Measurements from ENCODE around the gene CRYBG3.

The CRYBG3 gene

GRCh38 chr3:97934980-97935695, 113.3 kb downstream of the CRYBG3 start:
- H3K9me3 ChIP-seq = no peaks in the 10 kb centered on the region
- TF ChIP-seq CTCF (IDR thresholded peaks at IDR 0.05) = no peak
- H3K4me3 ChIP-seq = no peak overlapping the region
- H3K4me1 ChIP-seq = peaks cover 0 to 3% (median 0%) of the 10 kb centered on the region in 4 donors
- no peak for DNase-seq
- no peaks in the 10 kb centered on the region for H3K27me3 ChIP-seq
- intact Hi-C loops (cut with DNase I; ENCODE audit: low total_unique reads) = no loop called here
- peaks cover 31 to 76% (median 37%) of the 10 kb centered on the region in 3 donors for H3K36me3 ChIP-seq
- H3K27ac ChIP-seq = no peak overlapping the region

- peaks cover 0 to 3% (median 0%) of the 10 kb centered on the region in 4 donors for H3K4me1 ChIP-seq
- H3K36me3 ChIP-seq = peaks cover 27 to 71% (median 30%) of the 10 kb centered on the region in 3 donors
- intact Hi-C loops (cut with DNase I; ENCODE audit: low total_unique reads) = no loop called here
- TF ChIP-seq CTCF (IDR thresholded peaks at IDR 0.05) = no peak
- no peak overlapping the region for H3K27ac ChIP-seq
- no peak overlapping the region for H3K4me3 ChIP-seq
- H3K9me3 ChIP-seq = no peaks in the 10 kb centered on the region
- no peaks in the 10 kb centered on the region for H3K27me3 ChIP-seq
- no peak for DNase-seq
Observed at GRCh38 chr3:97935842-97936241, 114.0 kb downstream of the CRYBG3 start.

- DNase-seq = no peak
- H3K36me3 ChIP-seq = peaks cover 27 to 70% (median 34%) of the 10 kb centered on the region in 3 donors
- H3K9me3 ChIP-seq = no peaks in the 10 kb centered on the region
- intact Hi-C loops (cut with DNase I; ENCODE audit: low total_unique reads) = no loop called here
- peaks cover 0 to 3% (median 0%) of the 10 kb centered on the region in 4 donors for H3K4me1 ChIP-seq
- no peak overlapping the region for H3K27ac ChIP-seq
- no peak for TF ChIP-seq CTCF (IDR thresholded peaks at IDR 0.05)
- no peak overlapping the region for H3K4me3 ChIP-seq
- no peaks in the 10 kb centered on the region for H3K27me3 ChIP-seq
Observed at GRCh38 chr3:97937205-97937604, 115.4 kb downstream of the CRYBG3 start.

- Histone ChIP-seq H3K9me3 (no peaks in the 10 kb centered on the region), H3K27ac (no peak overlapping the region), H3K27me3 (no peaks in the 10 kb centered on the region), H3K36me3 (peaks cover 23 to 67% (median 41%) of the 10 kb centered on the region in 3 donors), H3K4me3 (no peak overlapping the region), H3K4me1 (peaks cover 0 to 3% (median 0%) of the 10 kb centered on the region in 4 donors)
- intact Hi-C loops (cut with DNase I; ENCODE audit: low total_unique reads) = no loop called here
- no peak for TF ChIP-seq CTCF (IDR thresholded peaks at IDR 0.05)
- no peak for DNase-seq
Observed at GRCh38 chr3:97938444-97938843, 116.6 kb downstream of the CRYBG3 start.

- H3K9me3 ChIP-seq = no peaks in the 10 kb centered on the region
- H3K27me3 ChIP-seq = no peaks in the 10 kb centered on the region
- no peak for TF ChIP-seq CTCF (IDR thresholded peaks at IDR 0.05)
- H3K4me1 ChIP-seq = peaks cover 0 to 3% (median 0%) of the 10 kb centered on the region in 4 donors
- H3K36me3 ChIP-seq = peaks cover 16 to 67% (median 38%) of the 10 kb centered on the region in 3 donors
- no peak for DNase-seq
- intact Hi-C loops (cut with DNase I; ENCODE audit: low total_unique reads) = no loop called here
- no peak overlapping the region for H3K27ac ChIP-seq
- no peak overlapping the region for H3K4me3 ChIP-seq
Observed at GRCh38 chr3:97939401-97939800, 117.6 kb downstream of the CRYBG3 start.
